ENCODE measurements around the gene RAMACL.

GRCh38 chr6:166578536-166579236 is 7.8 kb downstream of the RAMACL start:
- TF ChIP-seq CTCF (IDR thresholded peaks at IDR 0.05; ENCODE audit: poor library complexity) (no peak), EZH2 (IDR thresholded peaks at IDR 0.05; ENCODE audit: borderline replicate concordance) (no peak)
